ENCODE results near the gene ESF1. TPM values are rescaled to one million over a fixed set of nuclear protein-coding genes. Genes with fewer than 3 reads are reported as not detected.

ESF1 gene
- total and polyA plus RNA-seq, 9 donors = 9.3 to 17.5 (median 14.4) TPM

DNA sequence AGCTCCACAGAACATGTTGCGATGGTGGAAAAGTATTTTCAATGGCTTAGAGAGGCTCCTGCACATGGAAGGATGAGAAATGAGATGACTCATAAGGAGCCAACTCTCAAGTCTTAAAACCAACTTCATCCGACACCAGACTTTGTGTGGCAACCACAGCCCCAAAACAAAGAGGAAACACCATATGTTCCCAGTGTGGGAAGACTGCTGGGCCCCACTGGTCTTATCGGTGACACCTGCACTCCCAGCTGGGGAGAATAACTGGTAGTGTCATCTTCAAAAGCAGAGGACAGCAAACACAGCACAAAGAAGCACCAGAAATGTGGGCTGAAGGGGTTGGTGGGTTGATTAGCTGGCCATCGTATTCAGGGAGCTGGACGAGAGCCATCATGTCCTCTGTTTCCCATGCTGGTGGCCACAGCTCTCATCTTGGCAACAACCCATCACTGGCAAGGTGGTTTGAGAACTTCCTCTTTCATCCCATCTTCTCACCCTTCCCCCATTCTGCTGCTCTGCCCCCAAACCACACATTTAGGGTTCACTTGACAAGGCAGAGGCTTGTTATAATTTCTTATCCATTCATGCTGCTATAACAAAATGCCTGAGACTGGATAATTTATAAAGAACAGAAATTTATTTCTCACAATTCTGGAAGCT is 100.0 kb downstream of the ESF1 start:
- TF ChIP-seq EP300 (IDR thresholded peaks at IDR 0.05) (no peak), POLR2A (IDR thresholded peaks at IDR 0.05) (no peak)
- TF ChIP-seq, protein P1, sequence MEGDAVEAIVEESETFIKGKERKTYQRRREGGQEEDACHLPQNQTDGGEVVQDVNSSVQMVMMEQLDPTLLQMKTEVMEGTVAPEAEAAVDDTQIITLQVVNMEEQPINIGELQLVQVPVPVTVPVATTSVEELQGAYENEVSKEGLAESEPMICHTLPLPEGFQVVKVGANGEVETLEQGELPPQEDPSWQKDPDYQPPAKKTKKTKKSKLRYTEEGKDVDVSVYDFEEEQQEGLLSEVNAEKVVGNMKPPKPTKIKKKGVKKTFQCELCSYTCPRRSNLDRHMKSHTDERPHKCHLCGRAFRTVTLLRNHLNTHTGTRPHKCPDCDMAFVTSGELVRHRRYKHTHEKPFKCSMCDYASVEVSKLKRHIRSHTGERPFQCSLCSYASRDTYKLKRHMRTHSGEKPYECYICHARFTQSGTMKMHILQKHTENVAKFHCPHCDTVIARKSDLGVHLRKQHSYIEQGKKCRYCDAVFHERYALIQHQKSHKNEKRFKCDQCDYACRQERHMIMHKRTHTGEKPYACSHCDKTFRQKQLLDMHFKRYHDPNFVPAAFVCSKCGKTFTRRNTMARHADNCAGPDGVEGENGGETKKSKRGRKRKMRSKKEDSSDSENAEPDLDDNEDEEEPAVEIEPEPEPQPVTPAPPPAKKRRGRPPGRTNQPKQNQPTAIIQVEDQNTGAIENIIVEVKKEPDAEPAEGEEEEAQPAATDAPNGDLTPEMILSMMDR (IDR thresholded peaks at IDR 0.05) = no peak
- intact Hi-C loops (cut with DNase I) = no loop called here
- no peak for DNase-seq
- no peak overlapping the region for H3K4me3 ChIP-seq
- no peaks in the 10 kb centered on the region for H3K27me3 ChIP-seq
- H3K27ac ChIP-seq = no peak overlapping the region
- H3K9me3 ChIP-seq = no peaks in the 10 kb centered on the region
- 89% methylated on average over 5 of the region's 5 CpGs for WGBS, 3 donors
- no peaks in the 10 kb centered on the region for H3K4me1 ChIP-seq (ENCODE audit: insufficient read depth)
- no peaks in the 10 kb centered on the region for H3K36me3 ChIP-seq

- Histone ChIP-seq H3K4me3 (no peak overlapping the region), H3K4me1 (ENCODE audit: insufficient read depth) (no peaks in the 10 kb centered on the region), H3K27me3 (no peaks in the 10 kb centered on the region), H3K36me3 (no peaks in the 10 kb centered on the region), H3K27ac (no peak overlapping the region), H3K9me3 (no peaks in the 10 kb centered on the region)
- DNase-seq = no peak
- TF ChIP-seq POLR2A (IDR thresholded peaks at IDR 0.05) (no peak), EP300 (IDR thresholded peaks at IDR 0.05) (no peak)
- TF ChIP-seq, protein P1 (IDR thresholded peaks at IDR 0.05) = no peak
- WGBS, 3 donors = 33 to 36% (median 33%) methylated on average over 1 of the region's 1 CpG
- intact Hi-C loops (cut with DNase I) = no loop called here
Observed at GRCh38 chr20:13683833-13684232, 100.9 kb downstream of the ESF1 start.

- intact Hi-C loops (cut with DNase I) = no loop called here
- 71 to 93% (median 71%) methylated on average over 4 of the region's 4 CpGs for WGBS, 3 donors
- DNase-seq = no peak
- Histone ChIP-seq H3K4me1 (ENCODE audit: insufficient read depth) (no peaks in the 10 kb centered on the region), H3K27me3 (no peaks in the 10 kb centered on the region), H3K27ac (no peak overlapping the region), H3K9me3 (no peaks in the 10 kb centered on the region), H3K36me3 (no peaks in the 10 kb centered on the region), H3K4me3 (no peak overlapping the region)
- TF ChIP-seq EP300 (IDR thresholded peaks at IDR 0.05) (no peak), POLR2A (IDR thresholded peaks at IDR 0.05) (no peak)
- TF ChIP-seq, protein P1 (IDR thresholded peaks at IDR 0.05) = no peak
Observed at GRCh38 chr20:13681248-13682125, 103.2 kb downstream of the ESF1 start.

GRCh38 chr20:13678944-13679343 is 105.8 kb downstream of the ESF1 start:
- Histone ChIP-seq H3K4me1 (ENCODE audit: insufficient read depth) (no peaks in the 10 kb centered on the region), H3K4me3 (no peak overlapping the region), H3K36me3 (no peaks in the 10 kb centered on the region), H3K27ac (no peak overlapping the region), H3K27me3 (no peaks in the 10 kb centered on the region), H3K9me3 (no peaks in the 10 kb centered on the region)
- intact Hi-C loops (cut with DNase I) = no loop called here
- no peak for DNase-seq
- WGBS, 3 donors = 56 to 68% (median 60%) methylated on average over 1 of the region's 1 CpG
- TF ChIP-seq, protein P1 (IDR thresholded peaks at IDR 0.05) = no peak
